ENCODE results near the gene NDST1.

NDST1 gene

GRCh38 chr5:150497274-150497988 lies 10.5 kb upstream of the NDST1 start:
- TF ChIP-seq, protein P1, sequence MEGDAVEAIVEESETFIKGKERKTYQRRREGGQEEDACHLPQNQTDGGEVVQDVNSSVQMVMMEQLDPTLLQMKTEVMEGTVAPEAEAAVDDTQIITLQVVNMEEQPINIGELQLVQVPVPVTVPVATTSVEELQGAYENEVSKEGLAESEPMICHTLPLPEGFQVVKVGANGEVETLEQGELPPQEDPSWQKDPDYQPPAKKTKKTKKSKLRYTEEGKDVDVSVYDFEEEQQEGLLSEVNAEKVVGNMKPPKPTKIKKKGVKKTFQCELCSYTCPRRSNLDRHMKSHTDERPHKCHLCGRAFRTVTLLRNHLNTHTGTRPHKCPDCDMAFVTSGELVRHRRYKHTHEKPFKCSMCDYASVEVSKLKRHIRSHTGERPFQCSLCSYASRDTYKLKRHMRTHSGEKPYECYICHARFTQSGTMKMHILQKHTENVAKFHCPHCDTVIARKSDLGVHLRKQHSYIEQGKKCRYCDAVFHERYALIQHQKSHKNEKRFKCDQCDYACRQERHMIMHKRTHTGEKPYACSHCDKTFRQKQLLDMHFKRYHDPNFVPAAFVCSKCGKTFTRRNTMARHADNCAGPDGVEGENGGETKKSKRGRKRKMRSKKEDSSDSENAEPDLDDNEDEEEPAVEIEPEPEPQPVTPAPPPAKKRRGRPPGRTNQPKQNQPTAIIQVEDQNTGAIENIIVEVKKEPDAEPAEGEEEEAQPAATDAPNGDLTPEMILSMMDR (IDR thresholded peaks at IDR 0.05; ENCODE audit: insufficient read depth, missing control alignments): no peak
- FAIRE-seq (no peak), DNase-seq (ENCODE audit: insufficient read length, low spot score) (no peak)

- DNase-seq (ENCODE audit: insufficient read length, low spot score): no peak
- TF ChIP-seq, protein P1 (IDR thresholded peaks at IDR 0.05; ENCODE audit: insufficient read depth, missing control alignments): no peak
- FAIRE-seq: no peak
Observed at GRCh38 chr5:150497989-150498317, 10.0 kb upstream of the NDST1 start.

- FAIRE-seq (no peak), DNase-seq (ENCODE audit: insufficient read length, low spot score) (no peak)
- TF ChIP-seq, protein P1 (IDR thresholded peaks at IDR 0.05; ENCODE audit: insufficient read depth, missing control alignments): no peak
Observed at GRCh38 chr5:150498501-150498900, 9.4 kb upstream of the NDST1 start.

- TF ChIP-seq, protein P1 (IDR thresholded peaks at IDR 0.05; ENCODE audit: insufficient read depth, missing control alignments): no peak
- FAIRE-seq (no peak), DNase-seq (ENCODE audit: insufficient read length, low spot score) (no peak)
Observed at GRCh38 chr5:150498971-150499370, 9.0 kb upstream of the NDST1 start.

- TF ChIP-seq, protein P1 (IDR thresholded peaks at IDR 0.05; ENCODE audit: insufficient read depth, missing control alignments): no peak
- FAIRE-seq: no peak
- DNase-seq (ENCODE audit: insufficient read length, low spot score): no peak
Observed at GRCh38 chr5:150499437-150499956, 8.4 kb upstream of the NDST1 start.

DNA sequence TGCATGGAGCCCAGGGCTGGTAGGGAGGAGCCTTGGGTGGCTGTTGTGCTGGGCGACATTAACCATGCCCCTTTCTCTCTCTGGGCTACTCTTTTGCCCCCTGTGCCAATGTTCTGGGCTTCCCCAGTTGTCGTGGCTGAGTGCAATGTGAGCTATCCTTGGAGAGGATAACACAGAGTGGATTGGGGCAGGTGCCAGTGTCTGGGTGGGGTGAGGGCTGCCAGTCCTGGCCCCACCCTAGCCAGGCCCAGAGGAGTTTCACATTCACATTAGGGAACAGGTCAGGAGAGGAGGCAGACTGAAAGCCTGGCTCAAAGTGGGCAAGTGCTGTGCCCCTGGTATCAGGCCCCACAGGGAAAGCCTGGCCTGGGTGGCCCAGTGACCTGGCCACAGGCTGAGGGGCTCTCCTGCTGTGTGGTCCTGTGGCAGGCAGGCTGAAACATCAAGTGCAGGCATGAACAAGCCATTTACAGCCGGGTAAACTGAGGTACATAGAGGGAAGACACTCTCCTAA lies 7.5 kb upstream of the NDST1 start:
- TF ChIP-seq, protein P1 (IDR thresholded peaks at IDR 0.05; ENCODE audit: insufficient read depth, missing control alignments): no peak
- no peak for DNase-seq (ENCODE audit: insufficient read length, low spot score)
- no peak for FAIRE-seq

GRCh38 chr5:150500905-150501304 lies 7.0 kb upstream of the NDST1 start:
- no peak for DNase-seq (ENCODE audit: insufficient read length, low spot score)
- TF ChIP-seq, protein P1 (IDR thresholded peaks at IDR 0.05; ENCODE audit: insufficient read depth, missing control alignments): no peak
- FAIRE-seq: no peak

Measured in D721Med (cell line).